Lower leg skin (tissue), 3 donors: ENCODE data around the gene CDKL4.

Experiments used
- CTCF ChIP-seq, 3 donors: fragments of 450-650 bp; IDR thresholded peaks; one replicate each; pipeline ENCODE4 v1.5.1; 2016; ENCODE audit warnings: antibody characterized with exemption in 3 of 3, mild to moderate bottlenecking in 3 of 3, moderate library complexity in 2 of 3
- POLR2A ChIP-seq, 2 donors: fragments of 450-650 bp; IDR thresholded peaks; one replicate each; pipeline ENCODE4 v1.6.1; 2016 to 2017; ENCODE audit warnings: antibody characterized with exemption in 2 of 2, mild to moderate bottlenecking in 1 of 2, moderate library complexity in 1 of 2

DNA sequence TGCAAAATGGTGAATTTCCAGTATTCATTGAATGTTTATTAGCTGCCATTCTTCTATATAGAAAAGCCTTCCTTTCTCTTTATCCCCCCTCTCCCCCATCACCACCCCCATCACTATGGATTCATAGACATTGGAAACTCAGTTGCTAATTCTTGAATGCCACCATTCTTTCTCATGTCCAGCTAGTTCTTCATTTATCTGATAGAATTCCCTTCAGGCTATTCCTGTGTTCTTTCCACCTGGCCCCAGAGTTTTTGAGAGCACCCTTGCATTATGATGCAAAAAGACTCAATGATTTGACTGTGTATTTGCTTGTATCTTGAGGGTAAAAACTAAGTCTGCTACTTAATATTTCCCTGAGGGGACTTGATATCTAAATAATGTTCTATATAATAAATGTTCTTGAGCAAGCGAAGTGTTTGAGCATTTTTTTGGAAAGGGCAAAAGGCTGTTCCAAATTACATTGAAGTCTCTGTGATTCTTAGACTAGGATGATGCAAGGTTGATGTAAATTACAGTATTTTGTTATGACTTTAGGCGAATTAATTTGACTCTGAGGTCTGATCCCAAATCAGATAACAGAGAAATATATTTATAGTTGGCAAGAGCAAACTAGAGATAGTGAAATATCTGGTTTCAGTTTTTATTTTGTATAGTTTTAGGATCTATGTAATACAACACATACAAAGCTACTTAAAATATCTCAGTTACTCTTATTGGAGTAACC is 104.1 kb downstream of the CDKL4 start:
- TF ChIP-seq POLR2A (IDR thresholded peaks at IDR 0.05), result no peak
- TF ChIP-seq CTCF (IDR thresholded peaks at IDR 0.05), result no peak
